OCI-LY1 (cell line): ENCODE data around the gene NOS1.
"Not testable (repeated sequence)": the region's sequence is repeated elsewhere in the genome, so short reads cannot be mapped to it uniquely, and the experiment has no call there.

ENCODE experiments used
- H2AFZ ChIP-seq: fragments of 200-600 bp; sonication (generic), shearing (Covaris generic); 2 replicates; pipeline ENCODE4 v1.6.0; 2014; ENCODE audit warnings: antibody characterized with exemption, mild to moderate bottlenecking, low read length
- H3F3A ChIP-seq: fragments of 200-600 bp; sonication (generic), shearing (Covaris generic); 2 replicates; pipeline ENCODE4 v1.6.0; 2014; ENCODE audit warnings: mild to moderate bottlenecking, antibody characterized with exemption, low read length, moderate library complexity; ENCODE audit not compliant: insufficient read depth
- H3K27ac ChIP-seq: fragments of 200-600 bp; sonication (generic); 2 replicates; pipeline ENCODE4 v1.5.1; 2014; ENCODE audit warnings: low read length, mixed run types, mild to moderate bottlenecking, low read depth; ENCODE audit not compliant: poor library complexity, severe bottlenecking
- H3K27me3 ChIP-seq: fragments of 200-600 bp; sonication (generic); 2 replicates; pipeline ENCODE4 v1.6.0; 2014; ENCODE audit warnings: antibody characterized with exemption, mild to moderate bottlenecking, low read length, moderate library complexity; ENCODE audit not compliant: insufficient read depth
- H3K36me3 ChIP-seq: fragments of 200-600 bp; sonication (generic); 2 replicates; pipeline ENCODE4 v1.6.1; 2014; ENCODE audit warnings: mild to moderate bottlenecking, antibody characterized with exemption, low read length, moderate library complexity, mixed read lengths; ENCODE audit not compliant: insufficient read depth
- H3K4me1 ChIP-seq: fragments of 200-600 bp; sonication (generic); 2 replicates; pipeline ENCODE4 v1.5.1; 2014; ENCODE audit warnings: mild to moderate bottlenecking, low read length, moderate library complexity; ENCODE audit not compliant: insufficient read depth, severe bottlenecking
- H3K4me2 ChIP-seq: fragments of 200-600 bp; sonication (generic), shearing (Covaris generic); 2 replicates; pipeline ENCODE4 v1.6.1; 2014; ENCODE audit warnings: low read length
- H3K4me3 ChIP-seq: fragments of 200-600 bp; sonication (generic); 2 replicates; pipeline ENCODE4 v1.5.1; 2014; ENCODE audit warnings: low read length, low read depth, mild to moderate bottlenecking, mixed read lengths; ENCODE audit not compliant: poor library complexity, severe bottlenecking
- H3K79me2 ChIP-seq: fragments of 200-600 bp; shearing (Covaris generic); 2 replicates; pipeline ENCODE4 v1.6.1; 2016; ENCODE audit warnings: mixed run types, low read length, mixed read lengths; ENCODE audit not compliant: insufficient read depth
- H3K9ac ChIP-seq: fragments of 200-600 bp; sonication (generic), shearing (Covaris generic); 2 replicates; pipeline ENCODE4 v1.6.1; 2014; ENCODE audit warnings: mild to moderate bottlenecking, low read length, mixed read lengths
- H3K9me2 ChIP-seq: fragments of 200-600 bp; sonication (generic), shearing (Covaris generic); 2 replicates; pipeline ENCODE4 v1.6.1; 2014; ENCODE audit warnings: low read depth, mild to moderate bottlenecking, low read length, mixed read lengths
- H3K9me3 ChIP-seq: fragments of 200-600 bp; shearing (Covaris generic); 2 replicates; pipeline ENCODE4 v1.6.1; 2014; ENCODE audit warnings: low read length, mixed read lengths
- H4K20me1 ChIP-seq: fragments of 200-600 bp; sonication (generic), shearing (Covaris generic); 2 replicates; pipeline ENCODE4 v1.6.0; 2016; ENCODE audit warnings: mild to moderate bottlenecking, low read length; ENCODE audit not compliant: insufficient read depth
- CTCF ChIP-seq: fragments of 200-600 bp; sonication (generic), shearing (Covaris generic); IDR thresholded peaks from 2 replicates; pipeline ENCODE4 v1.5.1; 2017; ENCODE audit warnings: mild to moderate bottlenecking, antibody characterized with exemption, low read length, moderate library complexity, mixed read lengths
- EZH2 ChIP-seq: fragments of 200-600 bp; sonication (generic), shearing (Covaris generic); IDR thresholded peaks from 2 replicates; pipeline ENCODE4 v1.8.0; 2017; ENCODE audit warnings: borderline replicate concordance, mixed run types, mild to moderate bottlenecking, antibody characterized with exemption, low read length, moderate library complexity, mixed read lengths

Gene NOS1

GRCh38 chr12:117195027-117195426, 166.4 kb downstream of the NOS1 start:
- peaks cover 13% of the 10 kb centered on the region; the same call in 1 of the 2 replicates for H3K27me3 ChIP-seq
- not testable (repeated sequence) for H3K27ac ChIP-seq, H3K9ac ChIP-seq, H3F3A ChIP-seq, H3K4me3 ChIP-seq, H3K9me2 ChIP-seq, H2AFZ ChIP-seq, H3K36me3 ChIP-seq, H3K4me1 ChIP-seq, H3K4me2 ChIP-seq, H3K9me3 ChIP-seq, H4K20me1 ChIP-seq, H3K79me2 ChIP-seq

GRCh38 chr12:117193903-117194302, 167.5 kb downstream of the NOS1 start:
- Histone ChIP-seq H3K4me1 (peaks cover 6% of the 10 kb centered on the region), H3K4me3 (no peak overlapping the region), H3K4me2 (no peak overlapping the region), H3K36me3 (no peaks in the 10 kb centered on the region; the same call in 1 of the 2 replicates), H3F3A (no peaks in the 10 kb centered on the region), H3K27me3 (peaks cover 13% of the 10 kb centered on the region; the same call in 1 of the 2 replicates), H3K79me2 (peaks cover 10% of the 10 kb centered on the region), H3K27ac (no peak overlapping the region), H3K9me3 (peaks cover 4% of the 10 kb centered on the region), H2AFZ (no peak overlapping the region), H3K9me2 (no peaks in the 10 kb centered on the region), H4K20me1 (no peaks in the 10 kb centered on the region), H3K9ac (no peak overlapping the region)
- no peak for TF ChIP-seq EZH2
- TF ChIP-seq CTCF = no peak

- H3K27me3 ChIP-seq = peaks cover 13% of the 10 kb centered on the region; the same call in 1 of the 2 replicates
- not testable (repeated sequence) for H2AFZ ChIP-seq, H3K4me3 ChIP-seq, H4K20me1 ChIP-seq, H3K9ac ChIP-seq, H3K4me2 ChIP-seq, H3K9me3 ChIP-seq, H3K27ac ChIP-seq, H3F3A ChIP-seq, H3K9me2 ChIP-seq
- H3K79me2 ChIP-seq = peaks cover 20% of the 10 kb centered on the region
- peaks cover 16% of the 10 kb centered on the region for H3K4me1 ChIP-seq
- peaks cover 12% of the 10 kb centered on the region for H3K36me3 ChIP-seq
Observed at GRCh38 chr12:117192581-117192980, 168.8 kb downstream of the NOS1 start.

GRCh38 chr12:117192057-117192456, 169.4 kb downstream of the NOS1 start:
- no peak overlapping the region for H3K27ac ChIP-seq
- no peaks in the 10 kb centered on the region for H3F3A ChIP-seq
- H3K79me2 ChIP-seq = peaks cover 20% of the 10 kb centered on the region
- no peak overlapping the region for H3K4me2 ChIP-seq
- H3K9ac ChIP-seq = no peak overlapping the region
- no peaks in the 10 kb centered on the region for H4K20me1 ChIP-seq
- no peaks in the 10 kb centered on the region for H3K9me2 ChIP-seq
- TF ChIP-seq CTCF = no peak
- TF ChIP-seq EZH2 = no peak
- H2AFZ ChIP-seq = no peak overlapping the region
- peaks cover 13% of the 10 kb centered on the region; the same call in 1 of the 2 replicates for H3K27me3 ChIP-seq
- H3K36me3 ChIP-seq = peaks cover 15% of the 10 kb centered on the region
- H3K4me3 ChIP-seq = no peak overlapping the region
- peaks cover 16% of the 10 kb centered on the region for H3K4me1 ChIP-seq
- peaks cover 4% of the 10 kb centered on the region for H3K9me3 ChIP-seq
